Islet precursor cell (in vitro differentiated cells): ENCODE data around the gene CPSF4L.
A peak's percentile ranks its signal among the peaks of the same experiment; 100 is the strongest.

ENCODE experiments used
- DNase-seq: peaks from one replicate; pipeline ENCODE4 v3.0.0-alpha.2; 2018

CPSF4L gene

DNA sequence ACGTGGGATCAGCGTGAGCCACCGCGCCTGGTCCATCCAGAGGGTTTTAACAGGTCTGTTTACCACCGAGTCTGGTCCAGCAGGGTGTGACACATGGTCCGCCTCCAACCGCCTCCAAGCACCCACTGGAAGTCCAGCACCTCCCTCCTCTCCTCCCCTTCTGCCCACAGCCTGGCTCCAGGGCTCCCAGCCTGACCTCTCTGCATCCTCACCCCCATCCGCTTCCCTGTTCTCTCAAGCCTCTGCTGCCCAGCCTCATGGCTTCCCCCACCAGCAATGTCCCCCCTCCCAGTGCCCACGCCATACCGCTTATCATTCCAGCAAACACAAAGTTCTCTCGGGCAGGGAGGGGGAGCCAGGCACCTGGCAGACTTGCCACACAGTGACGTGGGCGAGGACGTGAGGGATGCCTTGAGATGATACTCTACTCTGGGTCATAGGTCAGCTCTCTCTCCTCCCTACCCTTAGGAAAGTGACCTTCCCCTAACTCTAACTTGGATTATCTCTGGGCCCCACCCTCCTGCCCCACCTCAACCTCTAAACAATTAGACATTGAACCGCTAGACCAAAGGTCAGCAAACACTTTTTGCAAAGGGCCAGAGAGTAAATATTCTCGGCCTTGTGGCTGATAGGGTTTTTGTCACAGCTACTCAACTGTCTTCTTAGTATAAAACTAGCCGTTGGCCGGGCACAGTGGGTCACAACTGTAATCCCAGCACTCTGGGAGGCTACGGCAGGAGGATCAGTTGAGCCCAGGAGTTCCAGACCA is 27.0 kb upstream of the CPSF4L start:
- DNase-seq, result no peak

- peak; percentile 45 for DNase-seq
Observed at GRCh38 chr17:73286863-73287296, 25.2 kb upstream of the CPSF4L start.

- DNase-seq, result peak; percentile 59
Observed at GRCh38 chr17:73285916-73286862, 24.5 kb upstream of the CPSF4L start.

DNA sequence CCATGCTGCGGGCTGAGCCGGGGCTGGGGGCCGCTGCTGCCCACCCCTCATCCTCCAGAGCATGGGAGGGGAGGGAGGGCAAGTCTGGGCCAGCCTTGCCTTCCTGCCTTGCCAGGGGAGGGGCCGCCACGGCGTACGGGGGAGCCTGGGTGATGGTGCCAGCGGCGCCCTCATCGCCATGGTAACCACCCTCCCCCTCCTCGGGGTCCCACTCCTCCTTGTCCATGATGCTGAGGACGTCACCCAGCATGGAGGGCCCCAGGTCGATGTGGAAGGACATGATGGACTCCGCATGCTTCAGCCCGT is 23.9 kb upstream of the CPSF4L start:
- no peak for DNase-seq

GRCh38 chr17:73284906-73285602 is 23.4 kb upstream of the CPSF4L start:
- DNase-seq, result peak; percentile 55

DNA sequence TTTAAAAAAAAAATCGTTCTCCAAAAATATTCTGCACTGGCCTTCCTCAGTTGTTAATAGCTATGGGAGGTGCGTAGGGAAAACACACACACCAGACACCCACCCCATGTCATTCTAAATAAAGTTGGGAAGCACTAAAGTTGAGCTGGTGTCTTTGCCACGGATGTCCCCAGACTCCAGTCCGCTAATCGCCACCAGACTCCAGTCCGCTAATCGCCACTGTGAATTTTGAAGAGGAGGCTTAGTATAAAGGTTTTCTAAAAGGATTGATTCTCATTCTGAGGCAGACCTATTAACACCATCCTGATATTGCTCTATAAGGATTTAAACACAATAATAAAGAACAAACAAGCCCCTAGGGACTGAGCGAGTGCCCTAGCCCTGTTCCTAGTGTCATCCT is 22.7 kb upstream of the CPSF4L start:
- DNase-seq, result peak; percentile 50

- peak; percentile 98 for DNase-seq
Observed at GRCh38 chr17:73283841-73284282, 22.2 kb upstream of the CPSF4L start.

DNA sequence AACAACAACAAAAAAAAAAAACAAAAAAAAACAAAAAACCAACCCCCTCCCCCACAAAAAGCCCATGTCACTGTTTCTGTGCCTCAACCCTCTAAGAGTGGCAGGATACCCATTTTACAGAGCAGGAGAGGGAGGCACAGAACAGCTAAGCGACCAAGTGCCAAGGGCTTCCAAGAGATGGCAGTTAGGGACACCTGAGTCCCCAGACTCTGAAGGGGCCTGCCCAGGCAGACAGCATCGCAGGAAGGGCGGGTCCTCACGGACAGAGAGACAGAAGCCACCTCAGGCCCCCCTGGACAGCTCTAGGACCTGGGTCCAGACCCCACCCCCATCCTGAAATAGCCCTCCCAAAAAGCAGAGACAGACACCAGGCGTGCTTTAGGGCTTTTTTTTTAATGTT is 21.6 kb upstream of the CPSF4L start:
- DNase-seq, result no peak

- DNase-seq, result peak; percentile 43
Observed at GRCh38 chr17:73282629-73283028, 20.9 kb upstream of the CPSF4L start.

- DNase-seq, result no peak
Observed at GRCh38 chr17:73281928-73282327, 20.2 kb upstream of the CPSF4L start.

GRCh38 chr17:73280191-73280590 is 18.5 kb upstream of the CPSF4L start:
- DNase-seq, result no peak

DNA sequence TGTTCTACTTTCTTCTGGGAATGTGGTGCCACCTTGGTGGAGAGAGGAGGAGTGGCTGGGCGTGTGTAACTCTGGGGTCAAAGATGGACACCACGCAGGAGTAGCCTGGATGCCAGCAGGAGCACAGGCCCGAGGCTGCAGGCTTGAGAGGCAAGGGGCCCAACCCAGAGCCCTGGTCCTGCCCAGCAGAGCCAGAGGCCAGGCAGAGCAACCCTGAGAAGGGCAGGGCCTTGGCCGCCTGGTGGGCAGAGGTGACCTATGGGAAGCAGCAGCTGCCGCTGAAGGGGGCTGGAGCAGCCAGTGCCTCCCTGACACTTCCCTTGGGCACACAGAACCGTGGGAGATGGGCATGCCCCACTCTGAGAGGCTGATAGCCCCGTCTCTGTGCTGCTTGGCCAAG is 18.0 kb upstream of the CPSF4L start:
- peak; percentile 52 for DNase-seq

GRCh38 chr17:73278465-73279453 is 17.1 kb upstream of the CPSF4L start:
- peak; percentile 63 for DNase-seq

DNA sequence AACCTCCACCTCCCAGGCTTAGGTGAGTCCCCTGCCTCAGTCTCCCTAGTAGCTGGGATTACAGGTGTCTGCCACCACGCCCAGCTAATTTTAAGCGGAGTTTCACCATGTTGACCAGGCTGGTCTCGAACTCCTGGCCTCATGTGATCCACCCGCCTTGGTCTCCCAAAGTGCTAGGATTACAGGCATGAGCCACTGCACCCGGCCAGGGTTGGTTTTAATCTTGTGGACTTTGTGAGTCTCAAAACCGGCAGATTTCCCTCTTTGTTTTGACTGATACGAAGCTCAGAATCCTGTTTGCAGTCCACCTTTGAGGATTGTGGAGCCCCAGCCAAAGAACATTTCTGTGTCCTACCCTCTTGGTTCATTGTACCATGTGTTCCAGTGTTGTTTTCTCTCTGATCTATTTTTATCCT is 16.4 kb upstream of the CPSF4L start:
- no peak for DNase-seq

DNA sequence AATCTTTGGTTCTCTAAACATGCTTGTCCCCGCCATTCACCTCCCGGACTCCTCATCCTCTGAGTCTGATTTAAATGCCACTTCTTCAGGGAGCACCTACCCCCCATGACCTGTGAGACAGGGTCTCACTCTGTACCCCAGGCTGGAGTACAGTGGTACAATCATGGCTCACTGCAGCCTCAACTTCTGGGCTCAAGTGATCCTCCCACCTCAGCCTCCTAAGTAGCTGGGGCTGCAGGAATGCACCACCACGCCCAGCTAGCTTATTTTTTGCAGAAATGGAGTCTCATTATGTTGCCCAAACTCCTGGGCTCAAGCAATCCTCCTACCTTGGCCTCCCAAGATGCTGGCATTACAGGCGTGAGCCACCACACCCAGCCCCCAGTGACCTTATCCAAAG is 12.8 kb upstream of the CPSF4L start:
- peak; percentile 35 for DNase-seq

GRCh38 chr17:73272906-73273218 is 11.2 kb upstream of the CPSF4L start:
- peak; percentile 64 for DNase-seq

DNA sequence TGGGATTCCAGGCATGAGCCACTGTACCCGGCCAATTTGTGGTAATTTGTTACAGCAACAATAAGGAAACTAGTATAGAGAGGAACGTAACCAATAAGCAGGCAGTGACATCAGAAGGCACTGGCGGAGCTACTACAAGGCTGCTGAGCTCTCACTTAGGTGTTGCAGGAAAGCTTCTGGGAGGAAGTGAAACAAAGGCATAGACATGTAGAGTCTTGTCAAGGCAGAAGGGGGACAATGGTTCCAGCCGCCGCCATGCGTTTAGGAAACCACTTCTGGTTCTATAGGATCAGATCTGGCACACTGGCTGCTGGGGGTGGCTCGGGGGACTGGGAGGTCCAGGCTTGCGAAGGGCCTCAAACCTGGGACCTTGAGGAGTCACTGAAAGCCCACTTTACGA is 9.4 kb upstream of the CPSF4L start:
- no peak for DNase-seq

DNA sequence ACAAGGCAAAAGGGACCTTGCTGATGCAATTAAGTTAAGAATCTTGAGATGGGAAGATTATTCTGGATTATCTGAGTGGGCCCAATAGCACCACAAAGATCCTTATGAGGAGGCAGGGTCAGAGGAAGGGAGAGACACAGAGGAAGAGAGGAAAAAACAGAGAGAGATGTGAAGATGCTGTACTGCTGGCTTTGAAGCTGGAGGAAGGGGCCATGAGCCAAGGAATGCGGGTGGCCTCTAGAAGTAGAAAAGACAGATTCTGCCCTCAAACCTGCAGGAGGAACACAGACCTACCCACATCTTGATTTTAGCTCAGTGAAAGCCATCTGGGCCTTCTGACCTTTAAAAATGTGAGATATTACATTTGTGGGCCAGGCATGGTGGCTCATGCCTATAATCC is 8.1 kb upstream of the CPSF4L start:
- no peak for DNase-seq

- DNase-seq, result no peak
Observed at GRCh38 chr17:73269329-73269615, 7.6 kb upstream of the CPSF4L start.

DNA sequence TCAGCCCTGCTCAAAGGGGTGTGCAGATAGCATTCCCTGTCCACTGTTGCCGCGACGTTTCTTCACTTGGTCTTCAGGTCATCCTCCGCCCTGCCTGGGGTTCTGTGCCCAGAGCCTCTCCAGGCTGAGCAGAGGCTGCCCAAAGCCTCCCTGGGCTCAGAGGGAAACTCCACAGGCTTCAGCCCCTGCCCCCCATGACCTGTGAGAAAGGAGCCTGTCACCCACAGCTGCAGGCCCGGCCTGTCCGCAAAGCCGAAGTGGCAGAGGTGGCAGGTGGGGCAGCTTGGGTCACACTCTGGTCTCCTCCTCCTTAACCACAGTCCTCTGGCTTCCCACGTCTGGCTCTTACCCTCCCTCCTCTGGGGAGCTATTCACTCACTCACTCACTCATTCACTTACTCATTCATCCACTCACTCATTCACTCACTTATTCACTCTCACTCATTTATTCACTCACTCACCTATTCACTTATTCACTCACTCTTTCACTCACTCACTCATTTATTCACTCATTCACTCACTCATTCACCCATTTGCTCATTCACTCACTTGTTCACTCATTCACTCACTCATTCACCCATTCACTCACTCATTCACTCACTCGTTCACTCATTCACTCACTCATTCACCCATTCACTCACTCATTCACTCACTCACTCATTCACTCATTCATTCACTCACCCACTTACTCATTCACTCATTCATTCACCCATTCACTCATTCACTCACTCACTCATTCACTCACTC is 7.1 kb upstream of the CPSF4L start:
- no peak for DNase-seq

GRCh38 chr17:73267648-73268537 is 6.2 kb upstream of the CPSF4L start:
- DNase-seq, result no peak
